ENCODE results near the gene FBXO27. TPM values are rescaled to one million over a fixed set of nuclear protein-coding genes. Genes with fewer than 3 reads are reported as not detected.

The FBXO27 gene
- total and polyA plus RNA-seq, 12 donors: 2.3 to 40.5 (median 17.6) TPM

DNA sequence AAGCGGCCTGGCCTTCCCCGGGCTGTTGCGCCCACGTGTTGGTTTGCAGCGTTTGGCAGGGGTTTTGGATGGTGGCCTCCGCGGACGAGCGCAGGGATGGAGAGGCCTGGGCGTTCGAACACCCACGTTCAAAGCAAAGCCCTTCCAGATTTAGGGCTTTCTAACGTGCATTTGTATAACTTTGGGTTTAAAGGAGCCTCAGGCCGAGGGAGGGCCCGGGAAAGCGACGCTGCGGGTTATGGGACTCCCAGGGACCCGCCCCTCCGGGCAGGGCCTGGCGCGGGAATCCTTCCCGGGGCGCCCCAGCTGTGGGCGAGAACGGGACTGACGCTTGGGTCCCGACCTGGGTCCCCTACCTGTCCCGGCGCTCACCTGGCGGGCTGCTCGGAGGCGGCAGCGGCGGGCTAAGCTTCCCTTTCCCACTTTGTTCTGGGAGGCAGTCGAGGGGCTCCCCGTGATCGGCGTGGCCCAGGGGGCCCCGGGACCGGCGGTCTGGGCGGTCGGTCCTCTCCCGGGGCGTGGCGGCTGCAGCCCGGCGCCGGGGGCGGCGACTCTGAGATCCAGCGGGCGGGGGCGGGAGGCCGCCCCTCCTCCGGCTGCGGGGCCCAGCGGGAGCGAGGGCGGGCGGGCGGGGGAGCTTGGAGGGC is 57.0 kb downstream of the FBXO27 start, which contains the start of gene FBXO17:
TSS of gene FBXO17 (minus strand) at position 529 of the 647 bp plus-strand sequence. CDS start 25,423 bp downstream, outside the sequence.
- Histone ChIP-seq H3K27me3 (peaks cover 0 to 29% (median 20%) of the 10 kb centered on the region in 7 donors), H3K4me1 (peaks cover 0 to 17% (median 5%) of the 10 kb centered on the region in 9 donors), H3K36me3 (no peaks in the 10 kb centered on the region), H3K27ac (peak within 1 kb of the TSS; percentile 4 to 87 (median 78)), H3K4me3 (peak within 1 kb of the TSS; percentile 38 to 73 (median 60)), H3K9me3 (peaks cover 0 to 7% (median 0%) of the 10 kb centered on the region in 11 donors)
- ATAC-seq (peak; percentile 64 to 89 (median 82)), DNase-seq (peak; percentile 26 to 61)
- 1 to 2% methylated on average over 50 to 60 of the region's 63 CpGs for WGBS, 2 donors
- intact Hi-C loops (cut with DNase I): loop anchor here in 2 of 10 donors (10.0 kb wide), 2 partner anchors 349 to 359 kb away; partner anchors contain the start of genes GMFG (in 1 of the 2) and LRFN1 (in 1 of the 2)
- TF ChIP-seq, protein P1, sequence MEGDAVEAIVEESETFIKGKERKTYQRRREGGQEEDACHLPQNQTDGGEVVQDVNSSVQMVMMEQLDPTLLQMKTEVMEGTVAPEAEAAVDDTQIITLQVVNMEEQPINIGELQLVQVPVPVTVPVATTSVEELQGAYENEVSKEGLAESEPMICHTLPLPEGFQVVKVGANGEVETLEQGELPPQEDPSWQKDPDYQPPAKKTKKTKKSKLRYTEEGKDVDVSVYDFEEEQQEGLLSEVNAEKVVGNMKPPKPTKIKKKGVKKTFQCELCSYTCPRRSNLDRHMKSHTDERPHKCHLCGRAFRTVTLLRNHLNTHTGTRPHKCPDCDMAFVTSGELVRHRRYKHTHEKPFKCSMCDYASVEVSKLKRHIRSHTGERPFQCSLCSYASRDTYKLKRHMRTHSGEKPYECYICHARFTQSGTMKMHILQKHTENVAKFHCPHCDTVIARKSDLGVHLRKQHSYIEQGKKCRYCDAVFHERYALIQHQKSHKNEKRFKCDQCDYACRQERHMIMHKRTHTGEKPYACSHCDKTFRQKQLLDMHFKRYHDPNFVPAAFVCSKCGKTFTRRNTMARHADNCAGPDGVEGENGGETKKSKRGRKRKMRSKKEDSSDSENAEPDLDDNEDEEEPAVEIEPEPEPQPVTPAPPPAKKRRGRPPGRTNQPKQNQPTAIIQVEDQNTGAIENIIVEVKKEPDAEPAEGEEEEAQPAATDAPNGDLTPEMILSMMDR (IDR thresholded peaks at IDR 0.05): no peak

DNA sequence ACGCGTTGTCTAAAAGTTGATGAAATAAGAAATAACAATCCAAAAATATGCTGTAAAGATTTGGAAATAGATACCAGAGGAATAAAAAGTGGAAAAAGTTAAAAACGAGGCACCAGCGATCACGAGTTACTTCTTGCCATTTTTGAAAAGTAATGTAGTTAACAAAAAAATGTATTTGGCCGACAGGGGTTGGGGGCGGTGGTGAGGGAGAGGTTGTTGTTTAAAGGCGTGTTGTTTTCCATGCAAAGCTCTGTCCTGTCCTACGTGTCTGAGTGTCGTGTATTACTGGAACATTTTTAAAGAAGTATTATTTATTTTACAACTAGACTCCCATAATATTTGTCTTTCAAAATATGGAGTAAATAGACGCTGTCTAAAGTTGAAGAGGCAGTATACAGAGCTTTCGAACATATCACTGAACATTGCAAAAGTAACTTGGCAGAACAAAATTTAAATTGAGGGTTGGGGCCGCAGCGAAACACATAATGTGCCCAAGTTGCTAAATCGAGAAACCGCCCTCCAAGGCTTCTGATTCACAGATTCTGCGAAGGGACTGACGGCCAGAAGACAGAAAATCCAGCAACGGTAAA is 57.6 kb downstream of the FBXO27 start:
- Histone ChIP-seq H3K27ac (peak overlapping the region; percentile 4 to 87 (median 78)), H3K4me1 (peaks cover 0 to 17% (median 5%) of the 10 kb centered on the region in 9 donors), H3K27me3 (peaks cover 0 to 29% (median 20%) of the 10 kb centered on the region in 7 donors), H3K9me3 (peaks cover 0 to under 1% (median 0%) of the 10 kb centered on the region in 11 donors), H3K36me3 (no peaks in the 10 kb centered on the region), H3K4me3 (peak overlapping the region; percentile 38 to 73 (median 60))
- ATAC-seq (peak in 1 of 8 donors; percentile 11), DNase-seq (no peak)
- WGBS, 2 donors: 49 to 53% methylated on average over 19 of the region's 19 CpGs
- TF ChIP-seq, protein P1 (IDR thresholded peaks at IDR 0.05): no peak
- intact Hi-C loops (cut with DNase I): loop anchor here in 2 of 10 donors (10.0 kb wide), 2 partner anchors 350 to 360 kb away; partner anchors contain the start of genes GMFG (in 1 of the 2) and LRFN1 (in 1 of the 2)

Other genes starting within 250 kb of the FBXO27 start
- under 1 TPM in 1 of 10 donors, not detected in 9; 0.60 TPM for gene LGALS7B, start 243.3 kb downstream of the FBXO27 start, total RNA-seq
- gene LGALS7B, start 243.3 kb downstream of the FBXO27 start, polyA plus RNA-seq: under 1 TPM in 1 of 2 donors, not detected in 1; 0.19 TPM
- 1 to 10 TPM in 2 of 10 donors, under 1 TPM in 6, not detected in 2; 0.16 to 2.0 (median 0.81) TPM for gene LGALS4, start 219.6 kb downstream of the FBXO27 start, total RNA-seq
- 1 to 10 TPM in 1 of 2 donors, under 1 TPM in 1; 0.30 to 2.6 TPM for gene LGALS4, start 219.6 kb downstream of the FBXO27 start, polyA plus RNA-seq
- 100 to 1,000 TPM; 418 to 987 (median 671) TPM for gene ECH1, start 200.8 kb downstream of the FBXO27 start, total RNA-seq
- 1,000 to 10,000 TPM in 1 of 2 donors, 100 to 1,000 TPM in 1; 446 to 1,208 TPM for gene ECH1, start 200.8 kb downstream of the FBXO27 start, polyA plus RNA-seq
- gene HNRNPL, start 182.6 kb downstream of the FBXO27 start, total RNA-seq: 100 to 1,000 TPM; 134 to 196 (median 170) TPM
- 100 to 1,000 TPM; 130 to 181 TPM for gene HNRNPL, start 182.6 kb downstream of the FBXO27 start, polyA plus RNA-seq
- 1 to 10 TPM; 1.6 to 7.0 (median 2.8) TPM for gene RINL, start 154.3 kb downstream of the FBXO27 start, total RNA-seq
- 10 to 100 TPM in 1 of 2 donors, 1 to 10 TPM in 1; 4.6 to 14.5 TPM for gene RINL, start 154.3 kb downstream of the FBXO27 start, polyA plus RNA-seq
- gene SIRT2, start 132.9 kb downstream of the FBXO27 start, total RNA-seq: 100 to 1,000 TPM in 1 of 10 donors, 10 to 100 TPM in 9; 51.7 to 103 (median 72.6) TPM
- 10 to 100 TPM; 46.3 to 86.0 TPM for gene SIRT2, start 132.9 kb downstream of the FBXO27 start, polyA plus RNA-seq
- gene NFKBIB, start 132.6 kb downstream of the FBXO27 start, total RNA-seq: 10 to 100 TPM; 16.1 to 26.6 (median 21.6) TPM
- 10 to 100 TPM; 31.5 to 79.8 TPM for gene NFKBIB, start 132.6 kb downstream of the FBXO27 start, polyA plus RNA-seq
- gene CCER2, start 120.4 kb downstream of the FBXO27 start, total RNA-seq: under 1 TPM in 5 of 10 donors, not detected in 5; 0.25 to 0.93 (median 0.38) TPM
- gene CCER2, start 120.4 kb downstream of the FBXO27 start, polyA plus RNA-seq: under 1 TPM; 0.13 to 0.37 TPM
- 10 to 100 TPM; 14.7 to 21.9 (median 18.9) TPM for gene SARS2, start 101.8 kb downstream of the FBXO27 start, total RNA-seq
- 10 to 100 TPM; 10.4 to 51.9 TPM for gene SARS2, start 101.8 kb downstream of the FBXO27 start, polyA plus RNA-seq
- gene MRPS12, start 101.6 kb downstream of the FBXO27 start, total RNA-seq: 10 to 100 TPM; 41.8 to 78.7 (median 54.1) TPM
- 100 to 1,000 TPM in 1 of 2 donors, 10 to 100 TPM in 1; 39.7 to 122 TPM for gene MRPS12, start 101.6 kb downstream of the FBXO27 start, polyA plus RNA-seq
- gene FBXO17, start 56.8 kb downstream of the FBXO27 start, total RNA-seq: 1 to 10 TPM in 9 of 10 donors, under 1 TPM in 1; 1.00 to 2.8 (median 1.7) TPM
- 1 to 10 TPM; 2.5 to 3.2 TPM for gene FBXO17, start 56.8 kb downstream of the FBXO27 start, polyA plus RNA-seq
- gene ACP7, start 51.8 kb upstream of the FBXO27 start, total RNA-seq: not detected
- gene ACP7, start 51.8 kb upstream of the FBXO27 start, polyA plus RNA-seq: not detected
- gene PAK4, start 93.2 kb upstream of the FBXO27 start, total RNA-seq: 10 to 100 TPM; 11.7 to 22.4 (median 16.1) TPM
- gene PAK4, start 93.2 kb upstream of the FBXO27 start, polyA plus RNA-seq: 10 to 100 TPM in 1 of 2 donors, 1 to 10 TPM in 1; 8.6 to 19.2 TPM
- gene NCCRP1, start 164.4 kb upstream of the FBXO27 start, total RNA-seq: not detected
- gene NCCRP1, start 164.4 kb upstream of the FBXO27 start, polyA plus RNA-seq: under 1 TPM in 1 of 2 donors, not detected in 1; 0.03 TPM
- gene SYCN, start 171.7 kb upstream of the FBXO27 start, total RNA-seq: under 1 TPM in 1 of 10 donors, not detected in 9; 0.55 TPM
- gene SYCN, start 171.7 kb upstream of the FBXO27 start, polyA plus RNA-seq: not detected
- gene IFNL3, start 212.5 kb upstream of the FBXO27 start, total RNA-seq: not detected
- not detected for gene IFNL3, start 212.5 kb upstream of the FBXO27 start, polyA plus RNA-seq
- not detected for gene IFNL4, start 216.3 kb upstream of the FBXO27 start, total RNA-seq
- gene IFNL4, start 216.3 kb upstream of the FBXO27 start, polyA plus RNA-seq: not detected
- not detected for gene IFNL2, start 235.8 kb upstream of the FBXO27 start, total RNA-seq
- not detected for gene IFNL2, start 235.8 kb upstream of the FBXO27 start, polyA plus RNA-seq

Measured in heart right ventricle (tissue), 16 donors.